Measurements from ENCODE around the gene CNTNAP1.
"Not testable (repeated sequence)": the region's sequence is repeated elsewhere in the genome, so short reads cannot be mapped to it uniquely, and the experiment has no call there.

The CNTNAP1 gene

GRCh38 chr17:42740699-42741098 lies 58.4 kb downstream of the CNTNAP1 start:
- TF ChIP-seq, protein P1, sequence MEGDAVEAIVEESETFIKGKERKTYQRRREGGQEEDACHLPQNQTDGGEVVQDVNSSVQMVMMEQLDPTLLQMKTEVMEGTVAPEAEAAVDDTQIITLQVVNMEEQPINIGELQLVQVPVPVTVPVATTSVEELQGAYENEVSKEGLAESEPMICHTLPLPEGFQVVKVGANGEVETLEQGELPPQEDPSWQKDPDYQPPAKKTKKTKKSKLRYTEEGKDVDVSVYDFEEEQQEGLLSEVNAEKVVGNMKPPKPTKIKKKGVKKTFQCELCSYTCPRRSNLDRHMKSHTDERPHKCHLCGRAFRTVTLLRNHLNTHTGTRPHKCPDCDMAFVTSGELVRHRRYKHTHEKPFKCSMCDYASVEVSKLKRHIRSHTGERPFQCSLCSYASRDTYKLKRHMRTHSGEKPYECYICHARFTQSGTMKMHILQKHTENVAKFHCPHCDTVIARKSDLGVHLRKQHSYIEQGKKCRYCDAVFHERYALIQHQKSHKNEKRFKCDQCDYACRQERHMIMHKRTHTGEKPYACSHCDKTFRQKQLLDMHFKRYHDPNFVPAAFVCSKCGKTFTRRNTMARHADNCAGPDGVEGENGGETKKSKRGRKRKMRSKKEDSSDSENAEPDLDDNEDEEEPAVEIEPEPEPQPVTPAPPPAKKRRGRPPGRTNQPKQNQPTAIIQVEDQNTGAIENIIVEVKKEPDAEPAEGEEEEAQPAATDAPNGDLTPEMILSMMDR (IDR thresholded peaks at IDR 0.05; ENCODE audit: low read depth, low read length, missing control alignments) = no peak
- no peak for DNase-seq (ENCODE audit: low read depth)
- H3K4me3 ChIP-seq (ENCODE audit: low read depth, low read length) = no peak overlapping the region

DNA sequence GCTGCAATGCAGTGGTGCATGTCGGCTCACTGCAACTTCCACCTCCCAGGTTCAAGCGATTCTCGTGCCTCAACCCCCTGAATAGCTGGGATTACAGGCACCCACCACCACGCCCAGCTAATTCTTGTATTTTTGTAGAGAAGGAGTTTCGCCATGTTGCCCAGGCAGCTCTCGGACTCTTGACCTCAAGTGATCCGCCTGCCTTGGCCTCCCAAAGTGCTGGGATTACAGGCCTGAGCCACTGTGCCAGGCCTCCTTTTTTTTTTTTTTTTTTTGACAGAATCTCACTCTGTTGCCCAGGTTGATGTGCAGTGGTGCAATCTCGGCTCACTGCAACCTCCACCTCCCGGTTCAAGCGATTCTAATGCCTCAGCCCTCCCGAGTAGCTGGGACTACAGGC lies 60.6 kb downstream of the CNTNAP1 start:
- not testable (repeated sequence) for DNase-seq (ENCODE audit: low read depth); H3K4me3 ChIP-seq (ENCODE audit: low read depth, low read length)

DNA sequence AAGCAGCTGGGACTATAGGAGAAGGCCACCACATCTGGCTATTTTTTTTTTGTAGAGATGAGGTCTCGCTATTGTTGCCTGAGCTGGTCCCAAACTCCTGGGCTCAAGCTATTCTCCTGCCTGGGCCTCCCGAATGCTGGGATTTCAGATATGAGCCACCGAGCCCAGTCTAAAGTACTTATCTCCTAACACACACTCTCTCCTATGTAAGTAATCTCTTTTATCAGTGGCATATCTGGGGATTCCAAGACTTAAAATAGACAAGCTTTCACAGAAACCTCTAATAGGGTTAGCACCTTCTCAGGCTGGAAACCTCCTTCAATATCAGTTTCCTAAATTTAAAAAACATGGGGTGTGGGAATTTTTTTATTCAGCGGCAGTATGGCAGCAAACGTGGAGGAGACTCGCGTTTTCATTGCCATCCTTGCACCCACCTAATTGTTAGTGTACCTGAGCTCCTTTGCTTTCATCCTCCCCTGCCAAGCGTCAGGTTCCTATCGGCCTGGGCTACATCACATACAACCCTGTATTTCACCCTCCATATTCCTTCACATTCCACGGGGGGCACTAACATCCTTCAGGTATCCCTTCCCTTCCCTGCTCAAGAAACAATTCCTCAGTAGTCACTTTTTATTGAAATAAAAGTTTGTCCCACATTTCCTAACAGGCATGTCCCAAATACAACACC lies 61.4 kb downstream of the CNTNAP1 start:
- peak overlapping the region; percentile 78 for H3K4me3 ChIP-seq (ENCODE audit: low read depth, low read length)
- TF ChIP-seq, protein P1 (IDR thresholded peaks at IDR 0.05; ENCODE audit: low read depth, low read length, missing control alignments) = no peak
- no peak for DNase-seq (ENCODE audit: low read depth)

DNA sequence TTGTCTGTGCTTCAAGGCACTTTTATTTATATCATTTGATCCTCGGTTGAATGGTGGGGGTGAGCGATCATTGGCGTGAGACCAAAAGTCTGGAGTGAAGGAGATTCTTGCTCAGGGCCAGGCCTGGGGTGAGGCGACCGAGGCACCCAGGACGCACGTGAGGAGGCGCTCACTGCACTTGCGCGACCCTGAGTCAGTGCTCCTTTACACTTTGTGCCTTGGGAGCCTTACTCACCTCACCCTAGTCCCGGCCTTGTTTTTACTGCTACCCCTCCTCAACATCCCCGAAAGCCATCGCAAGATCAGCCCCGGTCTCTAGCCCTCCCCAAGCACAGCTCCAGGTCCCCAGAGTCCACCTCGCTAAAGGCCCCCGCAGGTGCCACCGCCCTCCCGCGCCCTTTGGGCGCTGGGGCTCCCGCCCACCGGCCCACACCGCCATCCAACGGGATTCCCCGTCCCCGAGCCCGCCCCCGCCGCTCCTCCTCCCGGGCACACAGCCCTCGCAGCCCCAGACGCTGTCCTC lies 62.0 kb downstream of the CNTNAP1 start:
- DNase-seq (ENCODE audit: low read depth) = peak; percentile 40
- TF ChIP-seq, protein P1 (IDR thresholded peaks at IDR 0.05; ENCODE audit: low read depth, low read length, missing control alignments) = no peak

GRCh38 chr17:42744806-42745617 lies 62.7 kb downstream of the CNTNAP1 start, which contains the start of gene EZH1:
EZH1 (minus strand) TSS chr17:42745040; CDS start chr17:42728941, 16,099 bp downstream.
- peak within 1 kb of the TSS; percentile 78 for H3K4me3 ChIP-seq (ENCODE audit: low read depth, low read length)
- TF ChIP-seq, protein P1 (IDR thresholded peaks at IDR 0.05; ENCODE audit: low read depth, low read length, missing control alignments) = no peak
- peak; percentile 66 for DNase-seq (ENCODE audit: low read depth)

More for the DNA sequence above, 62.0 kb downstream of the CNTNAP1 start:
- H3K4me3 ChIP-seq (ENCODE audit: low read depth, low read length) = peak overlapping the region; percentile 78

DNA sequence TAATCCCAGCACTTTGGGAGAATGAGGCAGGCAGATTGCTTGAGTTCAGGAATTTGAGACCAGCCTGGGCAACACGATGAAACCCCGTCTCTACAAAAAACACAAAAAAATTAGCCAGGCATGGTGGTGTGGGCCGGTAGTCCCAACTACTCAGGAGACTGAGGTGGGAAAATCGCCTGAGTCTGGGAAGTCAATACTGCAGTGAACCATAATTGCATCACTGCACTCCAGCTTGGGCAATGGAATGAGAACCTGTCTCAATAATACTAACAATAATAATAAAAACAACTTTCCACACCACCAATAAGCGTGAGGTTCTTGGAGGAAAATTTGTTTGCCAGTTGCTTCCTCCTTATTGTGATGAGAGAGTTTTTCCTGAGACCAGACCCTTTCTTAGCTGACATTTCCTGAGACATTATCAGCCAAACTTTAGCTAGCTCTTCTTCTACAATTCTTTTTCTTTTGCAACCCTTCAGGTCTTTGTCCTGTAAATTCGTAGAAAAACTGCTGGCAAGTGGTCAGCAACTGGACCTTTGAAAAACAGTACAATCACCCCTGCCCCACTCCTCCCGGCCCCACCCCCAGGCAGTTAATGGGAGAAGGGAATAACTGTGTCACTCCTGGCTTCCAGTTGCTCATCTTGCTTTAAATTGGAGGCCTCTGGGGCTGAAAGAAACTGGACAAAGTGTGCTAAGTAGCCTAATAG lies 66.0 kb downstream of the CNTNAP1 start:
- no peak overlapping the region for H3K4me3 ChIP-seq (ENCODE audit: low read depth, low read length)
- TF ChIP-seq, protein P1 (IDR thresholded peaks at IDR 0.05; ENCODE audit: low read depth, low read length, missing control alignments) = no peak
- DNase-seq (ENCODE audit: low read depth) = no peak

All from GM12864 (cell line).